Measurements from ENCODE around the gene ZNF362.

Gene ZNF362

DNA sequence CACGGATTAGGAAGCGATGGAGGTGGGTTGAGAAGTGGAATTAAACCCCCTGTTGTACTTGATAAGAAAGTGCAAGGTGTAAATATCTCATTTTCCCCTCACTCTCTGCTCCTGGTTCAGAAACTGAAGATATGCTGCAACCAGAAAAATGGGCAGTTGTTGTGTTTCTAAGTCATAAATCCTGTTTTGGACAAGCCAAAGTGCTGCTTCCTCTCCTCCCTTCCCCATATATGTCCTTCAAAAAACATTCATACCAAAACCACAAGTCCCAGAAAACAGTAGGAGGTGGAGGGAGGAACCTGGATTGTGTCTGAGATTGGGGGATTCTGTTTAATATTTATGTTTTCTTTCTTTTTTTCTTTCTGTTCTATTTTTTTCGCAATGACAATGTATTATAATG, 13.6 kb upstream of the ZNF362 start:
- no peak overlapping the region for H4K12ac ChIP-seq (ENCODE audit: low read depth, low read length)
- H3K4me3 ChIP-seq (ENCODE audit: low read depth, low read length): no peak overlapping the region
- no peak overlapping the region for H4K8ac ChIP-seq (ENCODE audit: low read depth, low read length)
- DNase-seq: no peak
- no peak overlapping the region for H4K91ac ChIP-seq (ENCODE audit: low read depth, low read length)
- H3K9ac ChIP-seq (ENCODE audit: low read length): no peak overlapping the region
- H3K79me1 ChIP-seq (ENCODE audit: low read length): peaks cover 8% of the 10 kb centered on the region
- no peak overlapping the region for H3K4me2 ChIP-seq (ENCODE audit: low read length)
- H3K18ac ChIP-seq (ENCODE audit: low read length): no peak overlapping the region
- WGBS (ENCODE audit: extremely low coverage, insufficient coverage, insufficient read length): no CpG with 5 or more reads among the region's 3 CpGs
- H3K23ac ChIP-seq (ENCODE audit: low read length): no peak overlapping the region
- H3K27me3 ChIP-seq (ENCODE audit: insufficient read depth, low read length): no peaks in the 10 kb centered on the region
- no peaks in the 10 kb centered on the region for H3K79me2 ChIP-seq (ENCODE audit: control insufficient read depth, insufficient read depth, low read length, poor library complexity)
- H2BK5ac ChIP-seq (ENCODE audit: low read depth, low read length, poor library complexity): no peak overlapping the region
- H3K4me1 ChIP-seq (ENCODE audit: control insufficient read depth in 1 of 2, insufficient read depth in 2 of 2, low read length in 2 of 2): peaks cover 14 to 15% of the 10 kb centered on the region in 2 experiments
- no peak overlapping the region for H2BK12ac ChIP-seq (ENCODE audit: low read length)
- H3K36me3 ChIP-seq (ENCODE audit: control insufficient read depth in 1 of 2, insufficient read depth in 2 of 2, low read length in 2 of 2): no peaks in the 10 kb centered on the region
- H2AK5ac ChIP-seq (ENCODE audit: low read length): no peak overlapping the region
- no peak overlapping the region for H3K27ac ChIP-seq (ENCODE audit: low read depth, low read length)
- no peak overlapping the region for H2AFZ ChIP-seq (ENCODE audit: insufficient read depth, low read length, poor library complexity)
- no peak overlapping the region for H3K14ac ChIP-seq (ENCODE audit: low read length)
- H3K9me3 ChIP-seq (ENCODE audit: insufficient read depth, low read depth, low read length): no peaks in the 10 kb centered on the region
- no peak overlapping the region for H3K4ac ChIP-seq (ENCODE audit: low read depth, low read length)
- no peak overlapping the region for H2BK120ac ChIP-seq (ENCODE audit: insufficient read depth, low read length, poor library complexity)

DNA sequence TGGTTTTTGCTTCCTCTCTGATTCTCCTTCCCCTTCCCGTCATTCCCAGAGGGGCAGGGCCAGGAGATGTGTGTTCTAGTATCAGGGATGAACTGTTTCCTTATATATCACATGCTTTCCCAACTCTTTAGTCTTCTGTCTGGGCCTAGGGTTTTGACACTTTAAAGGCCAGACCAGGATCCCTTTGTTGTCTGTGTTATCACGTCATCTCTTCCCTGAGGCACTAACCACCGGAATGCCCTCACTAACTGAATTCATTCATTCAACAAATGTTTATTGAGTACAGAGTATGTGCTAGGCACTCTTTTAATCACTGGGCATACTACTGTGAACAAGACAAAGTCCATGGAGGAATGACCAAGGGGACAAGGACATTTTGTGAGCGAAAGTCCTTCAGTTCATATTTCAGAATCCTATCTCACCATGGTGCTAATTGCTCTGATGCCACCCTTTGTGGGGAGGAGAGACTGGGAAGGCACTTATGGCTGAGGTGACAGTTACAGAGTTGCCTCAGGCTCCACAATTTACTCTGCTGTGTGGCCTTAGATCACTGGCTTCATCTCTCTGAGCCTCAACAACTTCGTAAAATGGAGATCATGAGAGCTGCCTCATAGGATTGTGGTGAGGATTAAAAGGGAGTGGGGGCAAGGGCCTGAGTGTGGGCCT, 12.0 kb upstream of the ZNF362 start:
- Histone ChIP-seq H3K4me1 (ENCODE audit: control insufficient read depth in 1 of 2, insufficient read depth in 2 of 2, low read length in 2 of 2) (peaks cover 20 to 26% of the 10 kb centered on the region in 2 experiments), H4K8ac (ENCODE audit: low read depth, low read length) (peak overlapping the region; percentile 81), H4K91ac (ENCODE audit: low read depth, low read length) (peak overlapping the region; percentile 81), H3K4ac (ENCODE audit: low read depth, low read length) (peak overlapping the region; percentile 13), H4K12ac (ENCODE audit: low read depth, low read length) (no peak overlapping the region), H3K36me3 (ENCODE audit: control insufficient read depth in 1 of 2, insufficient read depth in 2 of 2, low read length in 2 of 2) (no peaks in the 10 kb centered on the region), H3K14ac (ENCODE audit: low read length) (peak overlapping the region; percentile 67), H3K4me2 (ENCODE audit: low read length) (peak overlapping the region; percentile 8), H3K23ac (ENCODE audit: low read length) (no peak overlapping the region), H3K79me2 (ENCODE audit: control insufficient read depth, insufficient read depth, low read length, poor library complexity) (no peaks in the 10 kb centered on the region), H3K79me1 (ENCODE audit: low read length) (peaks cover 10% of the 10 kb centered on the region), H2AK5ac (ENCODE audit: low read length) (peak overlapping the region; percentile 57), H2BK120ac (ENCODE audit: insufficient read depth, low read length, poor library complexity) (peak overlapping the region; percentile 67), H2AFZ (ENCODE audit: insufficient read depth, low read length, poor library complexity) (no peak overlapping the region), H3K27ac (ENCODE audit: low read depth, low read length) (peak overlapping the region; percentile 72), H3K9me3 (ENCODE audit: insufficient read depth, low read depth, low read length) (no peaks in the 10 kb centered on the region), H3K4me3 (ENCODE audit: low read depth, low read length) (no peak overlapping the region), H3K9ac (ENCODE audit: low read length) (no peak overlapping the region), H3K27me3 (ENCODE audit: insufficient read depth, low read length) (no peaks in the 10 kb centered on the region), H2BK12ac (ENCODE audit: low read length) (peak overlapping the region; percentile 76), H2BK5ac (ENCODE audit: low read depth, low read length, poor library complexity) (peak overlapping the region; percentile 80), H3K18ac (ENCODE audit: low read length) (peak overlapping the region; percentile 28)
- WGBS (ENCODE audit: extremely low coverage, insufficient coverage, insufficient read length): no CpG with 5 or more reads among the region's 5 CpGs
- peak; percentile 95 to 98 for DNase-seq

DNA sequence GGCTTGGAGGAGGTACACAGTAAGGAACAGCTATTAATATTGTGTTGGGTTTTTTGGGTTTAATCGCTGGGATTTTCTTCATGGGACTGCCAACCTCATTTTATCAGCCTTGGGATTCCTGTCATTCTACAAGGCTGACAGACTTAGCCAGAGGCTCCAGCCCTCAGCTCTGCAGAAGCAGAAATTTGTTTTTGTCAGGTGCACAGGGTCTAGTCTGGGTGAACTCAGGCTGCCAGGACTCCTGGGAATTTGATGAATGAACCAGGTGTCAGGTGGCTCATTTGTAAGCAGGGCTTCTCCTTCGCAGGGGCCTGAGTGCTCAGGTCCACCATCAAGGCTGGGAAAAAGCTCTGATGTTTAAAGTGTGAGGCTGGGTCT, 11.5 kb upstream of the ZNF362 start:
- DNase-seq: peak; percentile 94 to 96

DNA sequence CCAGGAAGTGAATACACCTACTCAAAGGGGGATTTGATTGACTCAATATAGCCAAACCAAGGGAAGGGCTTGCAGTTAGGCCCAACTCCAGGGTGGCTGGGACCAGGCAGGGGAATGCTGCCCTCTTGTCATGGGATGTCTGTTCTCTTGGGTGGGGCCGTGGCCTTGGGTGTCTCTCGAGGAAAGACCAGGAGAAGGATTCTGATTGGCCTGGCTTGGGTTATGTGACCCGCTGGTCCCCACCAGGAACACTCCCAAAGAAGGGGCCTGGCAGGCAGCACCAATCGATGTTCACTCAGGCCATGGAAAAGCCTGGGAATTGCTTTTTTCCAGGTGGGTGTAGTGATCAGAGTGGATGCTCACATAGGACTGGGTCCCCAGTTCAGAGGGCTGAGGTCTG, 10.1 kb upstream of the ZNF362 start:
- no peaks in the 10 kb centered on the region for H3K27me3 ChIP-seq (ENCODE audit: insufficient read depth, low read length)
- no peaks in the 10 kb centered on the region for H3K9me3 ChIP-seq (ENCODE audit: insufficient read depth, low read depth, low read length)
- no peak for DNase-seq
- no peak overlapping the region for H2BK12ac ChIP-seq (ENCODE audit: low read length)
- H2AK5ac ChIP-seq (ENCODE audit: low read length): no peak overlapping the region
- no peak overlapping the region for H3K4ac ChIP-seq (ENCODE audit: low read depth, low read length)
- no CpG with 5 or more reads among the region's 4 CpGs for WGBS (ENCODE audit: extremely low coverage, insufficient coverage, insufficient read length)
- no peak overlapping the region for H2BK5ac ChIP-seq (ENCODE audit: low read depth, low read length, poor library complexity)
- H3K27ac ChIP-seq (ENCODE audit: low read depth, low read length): no peak overlapping the region
- H4K12ac ChIP-seq (ENCODE audit: low read depth, low read length): no peak overlapping the region
- no peak overlapping the region for H3K14ac ChIP-seq (ENCODE audit: low read length)
- H2AFZ ChIP-seq (ENCODE audit: insufficient read depth, low read length, poor library complexity): no peak overlapping the region
- peaks cover 20 to 26% of the 10 kb centered on the region in 2 experiments for H3K4me1 ChIP-seq (ENCODE audit: control insufficient read depth in 1 of 2, insufficient read depth in 2 of 2, low read length in 2 of 2)
- no peak overlapping the region for H3K4me2 ChIP-seq (ENCODE audit: low read length)
- no peak overlapping the region for H3K4me3 ChIP-seq (ENCODE audit: low read depth, low read length)
- H3K9ac ChIP-seq (ENCODE audit: low read length): no peak overlapping the region
- H4K91ac ChIP-seq (ENCODE audit: low read depth, low read length): no peak overlapping the region
- H3K18ac ChIP-seq (ENCODE audit: low read length): no peak overlapping the region
- H3K23ac ChIP-seq (ENCODE audit: low read length): no peak overlapping the region
- peaks cover 10% of the 10 kb centered on the region for H3K79me1 ChIP-seq (ENCODE audit: low read length)
- H4K8ac ChIP-seq (ENCODE audit: low read depth, low read length): no peak overlapping the region
- no peaks in the 10 kb centered on the region for H3K79me2 ChIP-seq (ENCODE audit: control insufficient read depth, insufficient read depth, low read length, poor library complexity)
- H2BK120ac ChIP-seq (ENCODE audit: insufficient read depth, low read length, poor library complexity): no peak overlapping the region
- H3K36me3 ChIP-seq (ENCODE audit: control insufficient read depth in 1 of 2, insufficient read depth in 2 of 2, low read length in 2 of 2): no peaks in the 10 kb centered on the region

More for the DNA sequence above, 11.5 kb upstream of the ZNF362 start:
- Histone ChIP-seq H3K4ac (ENCODE audit: low read depth, low read length) (no peak overlapping the region), H3K4me1 (ENCODE audit: control insufficient read depth in 1 of 2, insufficient read depth in 2 of 2, low read length in 2 of 2) (peaks cover 20 to 26% of the 10 kb centered on the region in 2 experiments), H3K4me3 (ENCODE audit: low read depth, low read length) (no peak overlapping the region), H2BK12ac (ENCODE audit: low read length) (peak overlapping the region; percentile 76), H3K9me3 (ENCODE audit: insufficient read depth, low read depth, low read length) (no peaks in the 10 kb centered on the region), H4K91ac (ENCODE audit: low read depth, low read length) (peak overlapping the region; percentile 81), H3K27me3 (ENCODE audit: insufficient read depth, low read length) (no peaks in the 10 kb centered on the region), H4K8ac (ENCODE audit: low read depth, low read length) (peak overlapping the region; percentile 32), H3K18ac (ENCODE audit: low read length) (no peak overlapping the region), H3K79me1 (ENCODE audit: low read length) (peaks cover 10% of the 10 kb centered on the region), H2BK120ac (ENCODE audit: insufficient read depth, low read length, poor library complexity) (peak overlapping the region; percentile 67), H2AFZ (ENCODE audit: insufficient read depth, low read length, poor library complexity) (no peak overlapping the region), H3K9ac (ENCODE audit: low read length) (no peak overlapping the region), H2AK5ac (ENCODE audit: low read length) (no peak overlapping the region), H3K4me2 (ENCODE audit: low read length) (peak overlapping the region; percentile 8), H2BK5ac (ENCODE audit: low read depth, low read length, poor library complexity) (peak overlapping the region; percentile 80), H3K14ac (ENCODE audit: low read length) (peak overlapping the region; percentile 67), H3K23ac (ENCODE audit: low read length) (no peak overlapping the region), H3K79me2 (ENCODE audit: control insufficient read depth, insufficient read depth, low read length, poor library complexity) (no peaks in the 10 kb centered on the region), H3K27ac (ENCODE audit: low read depth, low read length) (peak overlapping the region; percentile 65), H4K12ac (ENCODE audit: low read depth, low read length) (no peak overlapping the region), H3K36me3 (ENCODE audit: control insufficient read depth in 1 of 2, insufficient read depth in 2 of 2, low read length in 2 of 2) (no peaks in the 10 kb centered on the region)
- no CpG with 5 or more reads among the region's 2 CpGs for WGBS (ENCODE audit: extremely low coverage, insufficient coverage, insufficient read length)

Data from trophoblast cell (in vitro differentiated cells and primary cell).